Measurements from ENCODE around the gene SPATA46. TPM values are rescaled to one million over a fixed set of nuclear protein-coding genes. Genes with fewer than 3 reads are reported as not detected.

SPATA46 gene
- total and polyA plus RNA-seq, 2 of the 8 experiments (the other 6 are each of a cell fraction or from before 2014, with no cell fraction given): not detected

- no peak for DNase-seq (ENCODE audit: low read depth in 1 of 2, low spot score in 2 of 2)
- TF ChIP-seq HDAC6 (IDR thresholded peaks at IDR 0.05; ENCODE audit: low read depth, low read length): no peak
- TF ChIP-seq CEBPB (IDR thresholded peaks at IDR 0.05; ENCODE audit: low read depth, low read length): no peak
- no peak for TF ChIP-seq NANOG (IDR thresholded peaks at IDR 0.05; ENCODE audit: insufficient read depth, low read depth, low read length, poor library complexity, severe bottlenecking)
- TF ChIP-seq EP300 (IDR thresholded peaks at IDR 0.05; ENCODE audit: borderline replicate concordance in 1 of 2, low read depth in 2 of 2, low read length in 2 of 2): no peak
- no peak for TF ChIP-seq TAF7 (optimal IDR thresholded peaks at IDR 0.05; ENCODE audit: borderline replicate concordance, low read depth, low read length)
- no peak for TF ChIP-seq TCF12 (IDR thresholded peaks at IDR 0.05; ENCODE audit: low read depth, low read length)
- no peak for TF ChIP-seq CBX5 (IDR thresholded peaks at IDR 0.05; ENCODE audit: low read depth, low read length)
- TF ChIP-seq SRF (IDR thresholded peaks at IDR 0.05; ENCODE audit: low read depth, low read length): no peak
- no peak for TF ChIP-seq CHD2 (IDR thresholded peaks at IDR 0.05; ENCODE audit: low read length)
- no peak for TF ChIP-seq FOSL1 (IDR thresholded peaks at IDR 0.05; ENCODE audit: insufficient read depth, low read depth, low read length)
- TF ChIP-seq TAF1 (IDR thresholded peaks at IDR 0.05; ENCODE audit: low read depth, low read length): no peak
- no peak for TF ChIP-seq BRCA1 (IDR thresholded peaks at IDR 0.05; ENCODE audit: low read depth, low read length)
- no peak for TF ChIP-seq RFX5 (IDR thresholded peaks at IDR 0.05; ENCODE audit: borderline replicate concordance, low read depth, low read length)
These were observed 3.6 kb upstream of the SPATA46 start for GRCh38 chr1:162380061-162380846.

More at GRCh38 chr1:162380061-162380846, 3.6 kb upstream of the SPATA46 start:
- WGBS, 2 experiments (ENCODE audit: extremely low coverage in 1 of 2, insufficient coverage in 1 of 2, insufficient read length in 1 of 2, insufficient replicate concordance in 2 of 2, low coverage in 1 of 2, low lambda C conversion rate in 2 of 2, missing lambda C conversion rate in 1 of 2): 88% methylated on average over 6 of the region's 6 CpGs; no CpG with 5 or more reads in 1 of the 2 experiments
- Histone ChIP-seq H3K4me2 (ENCODE audit: insufficient read depth in 1 of 2, low read depth in 2 of 2, low read length in 2 of 2) (no peak overlapping the region), H3K36me3 (ENCODE audit: control insufficient read depth in 2 of 4, insufficient read depth in 4 of 4, low read length in 3 of 4) (peaks cover 0 to 7% (median 2%) of the 10 kb centered on the region in 4 experiments; a peak in 1 of 8 replicates), H3K14ac (ENCODE audit: insufficient read length) (no peak overlapping the region), H3K56ac (replicated peaks; ENCODE audit: insufficient read length, low read depth, low read length) (no peak overlapping the region), H3K18ac (ENCODE audit: extremely low read depth, low read length) (no peak overlapping the region), H4K91ac (replicated peaks; ENCODE audit: insufficient read length, low read length) (no peak overlapping the region), H4K8ac (ENCODE audit: extremely low read depth, insufficient read depth, low read length) (no peak overlapping the region), H4K20me1 (replicated peaks in 1 of 2; ENCODE audit: control insufficient read depth in 1 of 2, insufficient read depth in 2 of 2, low read length in 2 of 2) (no peaks in the 10 kb centered on the region), H3K27ac (ENCODE audit: low read depth, low read length) (no peak overlapping the region), H3K27me3 (replicated peaks in 1 of 4; ENCODE audit: control insufficient read depth in 3 of 4, extremely low read depth in 1 of 4, insufficient read depth in 3 of 4, low read length in 3 of 4) (no peaks in the 10 kb centered on the region), H3K4me1 (replicated peaks in 1 of 4; ENCODE audit: control insufficient read depth in 3 of 4, insufficient read depth in 4 of 4, low read length in 3 of 4) (0 out of 7 replicates have a peak, but pooled peaks cover 0 to 1% (median 0%) of the 10 kb centered on the region in 4 experiments), H3K79me1 (ENCODE audit: low read depth, low read length) (no peaks in the 10 kb centered on the region), H3K4me3 (ENCODE audit: extremely low read depth in 1 of 4, insufficient read depth in 2 of 4, low read depth in 3 of 4, low read length in 4 of 4) (no peak overlapping the region), H2AFZ (ENCODE audit: low read length) (no peak overlapping the region), H2BK120ac (replicated peaks; ENCODE audit: low read depth, low read length) (no peak overlapping the region), H2BK5ac (ENCODE audit: low read depth, low read length) (no peak overlapping the region), H3K9ac (replicated peaks in 1 of 4; ENCODE audit: extremely low read depth in 1 of 4, low read depth in 3 of 4, low read length in 3 of 4) (no peak overlapping the region; a peak in 1 of 7 replicates), H3K23me2 (ENCODE audit: low read depth, low read length) (no peaks in the 10 kb centered on the region), H4K5ac (ENCODE audit: insufficient read length, low read depth, low read length) (no peak overlapping the region), H2BK15ac (ENCODE audit: low read length) (no peak overlapping the region), H2BK12ac (ENCODE audit: low read depth, low read length) (no peak overlapping the region), H2AK5ac (ENCODE audit: low read depth, low read length) (no peak overlapping the region), H2BK20ac (ENCODE audit: low read length) (no peak overlapping the region), H3K79me2 (ENCODE audit: control insufficient read depth in 1 of 2, insufficient read depth in 2 of 2, low read length in 2 of 2) (no peaks in the 10 kb centered on the region), H3K9me3 (ENCODE audit: insufficient read depth in 2 of 2, low read depth in 1 of 2, low read length in 1 of 2) (no peaks in the 10 kb centered on the region), H3K23ac (ENCODE audit: insufficient read length) (no peak overlapping the region), H3K4ac (replicated peaks; ENCODE audit: insufficient read length, low read depth, low read length) (no peak overlapping the region)
- FAIRE-seq: no peak
- ChIA-PET CTCF (ENCODE audit: partially characterized antibody) (interaction anchor here (0.6 to 8.1 kb wide), 8 partner anchors 11 to 343 kb away, joined by 3 to 44 read pairs (median 4); no protein-coding TSS in a partner anchor), POLR2A (ENCODE audit: partially characterized antibody) (interaction anchor here (2.0 kb wide), 1 partner anchor 8 kb away, joined by 6 read pairs; no protein-coding TSS in a partner anchor)
